NCI-H510A (cell line): ENCODE measurements around the gene COA3.

Source experiments
- DNase-seq: peaks from one replicate; lab custom pipeline; 2025; lab: John Stamatoyannopoulos, UW

COA3 gene

GRCh38 chr17:42817866-42818265 is 19.4 kb upstream of the COA3 start:
- no peak for DNase-seq

GRCh38 chr17:42814633-42815399 is 16.3 kb upstream of the COA3 start:
- DNase-seq: peak; percentile 18

GRCh38 chr17:42809250-42809649 is 10.7 kb upstream of the COA3 start:
- DNase-seq: no peak

GRCh38 chr17:42806249-42806648 is 7.7 kb upstream of the COA3 start:
- no peak for DNase-seq

- no peak for DNase-seq
Observed at GRCh38 chr17:42804918-42805367, 6.4 kb upstream of the COA3 start.

GRCh38 chr17:42803074-42803883 is 4.8 kb upstream of the COA3 start:
- no peak for DNase-seq

- no peak for DNase-seq
Observed at GRCh38 chr17:42798011-42798382, 507 bp downstream of the COA3 start.

- DNase-seq: no peak
Observed at GRCh38 chr17:42797067-42798007, 1.2 kb downstream of the COA3 start.

- no peak for DNase-seq
Observed at GRCh38 chr17:42796066-42796758, 2.3 kb downstream of the COA3 start.

- DNase-seq: no peak
Observed at GRCh38 chr17:42795465-42795864, 3.0 kb downstream of the COA3 start.

- DNase-seq: no peak
Observed at GRCh38 chr17:42795061-42795460, 3.4 kb downstream of the COA3 start.

GRCh38 chr17:42792545-42792944 is 6.0 kb downstream of the COA3 start:
- DNase-seq: no peak

GRCh38 chr17:42791948-42792347 is 6.6 kb downstream of the COA3 start:
- DNase-seq: no peak

GRCh38 chr17:42787266-42787665 is 11.2 kb downstream of the COA3 start:
- no peak for DNase-seq

GRCh38 chr17:42784811-42785592 is 13.5 kb downstream of the COA3 start:
- DNase-seq: no peak

GRCh38 chr17:42784409-42784808 is 14.1 kb downstream of the COA3 start:
- no peak for DNase-seq

- DNase-seq: no peak
Observed at GRCh38 chr17:42783791-42784138, 14.7 kb downstream of the COA3 start.

- DNase-seq: no peak
Observed at GRCh38 chr17:42783062-42783790, 15.3 kb downstream of the COA3 start.

- DNase-seq: no peak
Observed at GRCh38 chr17:42782166-42783061, 16.1 kb downstream of the COA3 start.
